NT2/D1 (cell line): ENCODE results near the gene AFAP1L1.

Experiments used
- YY1 ChIP-seq: IDR thresholded peaks from 2 replicates; pipeline ENCODE4 v1.6.1; 2011; ENCODE audit not compliant: insufficient read length, insufficient read depth
- ZNF274 ChIP-seq: IDR thresholded peaks from 2 replicates; pipeline ENCODE4 v1.6.1; 2011; ENCODE audit warnings: mild to moderate bottlenecking, low read depth, low read length

- no peak for TF ChIP-seq ZNF274
- no peak for TF ChIP-seq YY1
Observed at GRCh38 chr5:149237662-149238061, 34.0 kb upstream of the AFAP1L1 start.
